ENCODE results near the gene PLEKHG4B. TPM values are rescaled to one million over a fixed set of nuclear protein-coding genes. Genes with fewer than 3 reads are reported as not detected.
A peak's percentile ranks its signal among the peaks of the same experiment; 100 is the strongest.

PLEKHG4B gene
- polyA plus RNA-seq, 3 donors: not detected

- Mint-ChIP-seq H3K4me1 (peaks cover 6% of the 10 kb centered on the region), H3K27ac (no peak overlapping the region), H3K27me3 (ENCODE audit: low read depth in 3 of 3) (peaks cover 13 to 27% (median 13%) of the 10 kb centered on the region in 3 donors), H3K9me3 (no peaks in the 10 kb centered on the region), H3K4me3 (no peak overlapping the region), H3K36me3 (no peaks in the 10 kb centered on the region)
- Histone ChIP-seq H3K9me3 (replicated peaks in 1 of 2; ENCODE audit: control insufficient read depth in 1 of 2, insufficient read depth in 1 of 2, low read length in 2 of 2) (no peaks in the 10 kb centered on the region), H3K4me2 (replicated peaks; ENCODE audit: extremely low read depth, low read length, poor library complexity, severe bottlenecking) (no peak overlapping the region), H3K4me3 (replicated peaks in 1 of 3; ENCODE audit: low read depth in 2 of 3, low read length in 3 of 3) (no peak overlapping the region), H4K20me1 (ENCODE audit: insufficient read depth, low read length) (no peaks in the 10 kb centered on the region), H2AFZ (ENCODE audit: insufficient read depth, low read depth, low read length, poor library complexity, severe bottlenecking) (no peak overlapping the region), H3K27me3 (ENCODE audit: control insufficient read depth in 2 of 2, insufficient read depth in 2 of 2, low read length in 2 of 2) (peaks cover 0 to 8% of the 10 kb centered on the region in 2 donors), H3K4me1 (ENCODE audit: control insufficient read depth in 1 of 2, insufficient read depth in 2 of 2, low read length in 2 of 2) (peaks cover 0 to 3% of the 10 kb centered on the region in 2 donors), H3K9ac (ENCODE audit: insufficient read depth, low read length, poor library complexity, severe bottlenecking) (no peak overlapping the region), H3K27ac (ENCODE audit: low read depth in 1 of 2, low read length in 2 of 2) (no peak overlapping the region), H3K36me3 (replicated peaks in 1 of 2; ENCODE audit: control insufficient read depth in 1 of 2, insufficient read depth in 2 of 2, low read length in 2 of 2) (no peaks in the 10 kb centered on the region), H3K79me2 (ENCODE audit: insufficient read depth, low read length) (no peaks in the 10 kb centered on the region)
- 74% methylated on average over 7 of the region's 13 CpGs for WGBS (ENCODE audit: insufficient coverage)
- DNase-seq: no peak
- TF ChIP-seq CTCF (IDR thresholded peaks at IDR 0.05): no peak
- intact Hi-C loops (cut with micrococcal nuclease): no loop called here
These were observed 95.1 kb downstream of the PLEKHG4B start for GRCh38 chr5:187042-187431.

GRCh38 chr5:187617-188451 lies 95.9 kb downstream of the PLEKHG4B start:
- Histone ChIP-seq H3K79me2 (ENCODE audit: insufficient read depth, low read length) (no peaks in the 10 kb centered on the region), H3K4me2 (replicated peaks; ENCODE audit: extremely low read depth, low read length, poor library complexity, severe bottlenecking) (no peak overlapping the region), H2AFZ (ENCODE audit: insufficient read depth, low read depth, low read length, poor library complexity, severe bottlenecking) (peak overlapping the region; percentile 50), H3K9ac (ENCODE audit: insufficient read depth, low read length, poor library complexity, severe bottlenecking) (no peak overlapping the region), H3K27ac (ENCODE audit: low read depth in 1 of 2, low read length in 2 of 2) (no peak overlapping the region), H3K4me1 (ENCODE audit: control insufficient read depth in 1 of 2, insufficient read depth in 2 of 2, low read length in 2 of 2) (peaks cover 0 to 3% of the 10 kb centered on the region in 2 donors), H4K20me1 (ENCODE audit: insufficient read depth, low read length) (no peaks in the 10 kb centered on the region), H3K4me3 (replicated peaks in 1 of 3; ENCODE audit: low read depth in 2 of 3, low read length in 3 of 3) (no peak overlapping the region), H3K36me3 (replicated peaks in 1 of 2; ENCODE audit: control insufficient read depth in 1 of 2, insufficient read depth in 2 of 2, low read length in 2 of 2) (no peaks in the 10 kb centered on the region), H3K9me3 (replicated peaks in 1 of 2; ENCODE audit: control insufficient read depth in 1 of 2, insufficient read depth in 1 of 2, low read length in 2 of 2) (no peaks in the 10 kb centered on the region), H3K27me3 (ENCODE audit: control insufficient read depth in 2 of 2, insufficient read depth in 2 of 2, low read length in 2 of 2) (peaks cover 0 to 8% of the 10 kb centered on the region in 2 donors)
- intact Hi-C loops (cut with micrococcal nuclease): no loop called here
- H3K4me3 Mint-ChIP-seq: peak overlapping the region in 1 of 2 donors; percentile 71
- H3K4me1 Mint-ChIP-seq: peaks cover 6% of the 10 kb centered on the region
- TF ChIP-seq CTCF (IDR thresholded peaks at IDR 0.05): no peak
- no peak for DNase-seq
- H3K36me3 Mint-ChIP-seq: no peaks in the 10 kb centered on the region
- H3K9me3 Mint-ChIP-seq: peaks cover 0 to 2% (median 0%) of the 10 kb centered on the region in 7 donors
- H3K27ac Mint-ChIP-seq: peak overlapping the region in 1 of 7 donors; percentile 72
- peaks cover 13 to 31% (median 18%) of the 10 kb centered on the region in 3 donors for H3K27me3 Mint-ChIP-seq (ENCODE audit: low read depth in 3 of 3)
- WGBS (ENCODE audit: insufficient coverage): 79% methylated on average over 20 of the region's 21 CpGs

Measured in CD14-positive monocyte (primary cell).